ENCODE data around the gene PRR36.

Gene PRR36

GRCh38 chr19:7858109-7858770 is 15.9 kb downstream of the PRR36 start:
- no peak for DNase-seq

GRCh38 chr19:7857727-7858108 is 16.5 kb downstream of the PRR36 start:
- DNase-seq: no peak

GRCh38 chr19:7856679-7857663 is 17.2 kb downstream of the PRR36 start:
- DNase-seq: no peak

- DNase-seq: no peak
These were observed 18.0 kb downstream of the PRR36 start for GRCh38 chr19:7856109-7856591.

- no peak for DNase-seq
These were observed 18.6 kb downstream of the PRR36 start for GRCh38 chr19:7855426-7856108.

GRCh38 chr19:7853770-7854128 is 20.4 kb downstream of the PRR36 start:
- DNase-seq: no peak

GRCh38 chr19:7852851-7853769 is 21.1 kb downstream of the PRR36 start:
- peak; percentile 85 for DNase-seq

- no peak for DNase-seq
These were observed 22.3 kb downstream of the PRR36 start for GRCh38 chr19:7851623-7852500.

GRCh38 chr19:7850945-7851622 is 23.1 kb downstream of the PRR36 start:
- no peak for DNase-seq

- DNase-seq: no peak
These were observed 24.0 kb downstream of the PRR36 start for GRCh38 chr19:7850000-7850813.

GRCh38 chr19:7849631-7849999 is 24.6 kb downstream of the PRR36 start:
- no peak for DNase-seq

GRCh38 chr19:7848779-7849457 is 25.3 kb downstream of the PRR36 start:
- DNase-seq: no peak

GRCh38 chr19:7847664-7848063 is 26.5 kb downstream of the PRR36 start:
- no peak for DNase-seq

- DNase-seq: no peak
These were observed 28.0 kb downstream of the PRR36 start for GRCh38 chr19:7846155-7846646.

GRCh38 chr19:7845390-7846154 is 28.6 kb downstream of the PRR36 start:
- DNase-seq: no peak

GRCh38 chr19:7844951-7845350 is 29.2 kb downstream of the PRR36 start:
- no peak for DNase-seq

- DNase-seq: no peak
These were observed 29.8 kb downstream of the PRR36 start for GRCh38 chr19:7844405-7844804.

- DNase-seq: no peak
These were observed 30.7 kb downstream of the PRR36 start for GRCh38 chr19:7843521-7843920.
